ENCODE results near the gene FAM131A. TPM values are rescaled to one million over a fixed set of nuclear protein-coding genes. Genes with fewer than 3 reads are reported as not detected.
A peak's percentile ranks its signal among the peaks of the same experiment; 100 is the strongest.

The FAM131A gene
- total RNA-seq, 1 experiment from 2014 or later: 12.9 TPM

- no peak for TF ChIP-seq CTCF (IDR thresholded peaks at IDR 0.05; ENCODE audit: unreplicated experiment)
- peaks cover 96% of the 10 kb centered on the region for H3K36me3 Mint-ChIP-seq (ENCODE audit: insufficient read depth, unreplicated experiment)
- H3K4me1 Mint-ChIP-seq (ENCODE audit: insufficient read depth, unreplicated experiment): peaks cover 33% of the 10 kb centered on the region
- intact Hi-C loops (cut with micrococcal nuclease): loop anchor here (2.0 kb wide), 1 partner anchor 13 kb away; no protein-coding TSS in a partner anchor
- BruUV-seq (replicated peaks): no TSS peak
- no peaks in the 10 kb centered on the region for H3K27me3 Mint-ChIP-seq (ENCODE audit: insufficient read depth, unreplicated experiment)
- no peak for DNase-seq (ENCODE audit: unreplicated experiment)
- POLR2A ChIA-PET: no interaction called here
- no peak overlapping the region for H3K4me3 Mint-ChIP-seq (ENCODE audit: unreplicated experiment)
- H3K9me3 Mint-ChIP-seq (ENCODE audit: unreplicated experiment): no peaks in the 10 kb centered on the region
- H3K27ac Mint-ChIP-seq (ENCODE audit: low read depth, unreplicated experiment): peak overlapping the region; percentile 71
- CTCF ChIA-PET: interaction anchor here (0.6 to 1.1 kb wide), 2 partner anchors 32 to 116 kb away, joined by 3 to 5 read pairs; no protein-coding TSS in a partner anchor
Observed at GRCh38 chr3:184321666-184322065, 15.7 kb upstream of the FAM131A start.

GRCh38 chr3:184322731-184323487, 14.5 kb upstream of the FAM131A start:
- Mint-ChIP-seq H3K27ac (ENCODE audit: low read depth, unreplicated experiment) (no peak overlapping the region), H3K4me1 (ENCODE audit: insufficient read depth, unreplicated experiment) (peaks cover 26% of the 10 kb centered on the region), H3K36me3 (ENCODE audit: insufficient read depth, unreplicated experiment) (peaks cover 96% of the 10 kb centered on the region), H3K27me3 (ENCODE audit: insufficient read depth, unreplicated experiment) (no peaks in the 10 kb centered on the region), H3K9me3 (ENCODE audit: unreplicated experiment) (no peaks in the 10 kb centered on the region), H3K4me3 (ENCODE audit: unreplicated experiment) (no peak overlapping the region)
- no peak for TF ChIP-seq CTCF (IDR thresholded peaks at IDR 0.05; ENCODE audit: unreplicated experiment)
- intact Hi-C loops (cut with micrococcal nuclease): no loop called here
- BruUV-seq (replicated peaks): TSS peak; percentile 28
- CTCF ChIA-PET: no interaction called here
- POLR2A ChIA-PET: interaction anchor here (0.6 kb wide), 1 partner anchor 1224 kb away, joined by 3 read pairs; no protein-coding TSS in a partner anchor
- no peak for DNase-seq (ENCODE audit: unreplicated experiment)

GRCh38 chr3:184323696-184324095, 13.7 kb upstream of the FAM131A start:
- Mint-ChIP-seq H3K9me3 (ENCODE audit: unreplicated experiment) (no peaks in the 10 kb centered on the region), H3K4me1 (ENCODE audit: insufficient read depth, unreplicated experiment) (peaks cover 27% of the 10 kb centered on the region), H3K4me3 (ENCODE audit: unreplicated experiment) (no peak overlapping the region), H3K27ac (ENCODE audit: low read depth, unreplicated experiment) (no peak overlapping the region), H3K27me3 (ENCODE audit: insufficient read depth, unreplicated experiment) (no peaks in the 10 kb centered on the region), H3K36me3 (ENCODE audit: insufficient read depth, unreplicated experiment) (peaks cover 99% of the 10 kb centered on the region)
- intact Hi-C loops (cut with micrococcal nuclease): no loop called here
- no peak for DNase-seq (ENCODE audit: unreplicated experiment)
- POLR2A ChIA-PET: no interaction called here
- CTCF ChIA-PET: interaction anchor here (1.0 kb wide), 1 partner anchor 35 kb away, joined by 3 read pairs; no protein-coding TSS in a partner anchor
- TF ChIP-seq CTCF (IDR thresholded peaks at IDR 0.05; ENCODE audit: unreplicated experiment): no peak
- no TSS peak for BruUV-seq (replicated peaks)

GRCh38 chr3:184325269-184325668, 12.1 kb upstream of the FAM131A start:
- intact Hi-C loops (cut with micrococcal nuclease): no loop called here
- ChIA-PET POLR2A (no interaction called here), CTCF (no interaction called here)
- Mint-ChIP-seq H3K4me3 (ENCODE audit: unreplicated experiment) (no peak overlapping the region), H3K4me1 (ENCODE audit: insufficient read depth, unreplicated experiment) (peaks cover 27% of the 10 kb centered on the region), H3K27ac (ENCODE audit: low read depth, unreplicated experiment) (peak overlapping the region; percentile 49), H3K36me3 (ENCODE audit: insufficient read depth, unreplicated experiment) (peaks cover 100% of the 10 kb centered on the region), H3K9me3 (ENCODE audit: unreplicated experiment) (no peaks in the 10 kb centered on the region), H3K27me3 (ENCODE audit: insufficient read depth, unreplicated experiment) (no peaks in the 10 kb centered on the region)
- DNase-seq (ENCODE audit: unreplicated experiment): no peak
- BruUV-seq (replicated peaks): no TSS peak
- no peak for TF ChIP-seq CTCF (IDR thresholded peaks at IDR 0.05; ENCODE audit: unreplicated experiment)

All from MCF 10A (cell line).